Ishikawa (cell line): ENCODE measurements around the gene TP53.

Experiments used
- CEBPB ChIP-seq: IDR thresholded peaks from 2 replicates; pipeline ENCODE4 v1.6.1; 2012
- CREB1 ChIP-seq: IDR thresholded peaks from 2 replicates; pipeline ENCODE4 v1.6.1; 2012; ENCODE audit warnings: low read depth
- EGR1 ChIP-seq: IDR thresholded peaks from 2 replicates; pipeline ENCODE4 v1.6.1; 2012
- EP300 ChIP-seq: IDR thresholded peaks from 2 replicates; pipeline ENCODE4 v1.6.1; 2012; ENCODE audit warnings: borderline replicate concordance
- FOXM1 ChIP-seq: IDR thresholded peaks from 2 replicates; pipeline ENCODE4 v1.6.1; 2012; ENCODE audit warnings: low read depth, borderline replicate concordance
- NFIC ChIP-seq: IDR thresholded peaks from 2 replicates; pipeline ENCODE4 v1.6.1; 2012
- RAD21 ChIP-seq: IDR thresholded peaks from 2 replicates; pipeline ENCODE4 v1.6.1; 2012; ENCODE audit warnings: low read depth
- REST ChIP-seq: IDR thresholded peaks from 2 replicates; pipeline ENCODE4 v1.6.1; 2012; ENCODE audit warnings: low read depth, mild to moderate bottlenecking
- TAF1 ChIP-seq: IDR thresholded peaks from 2 replicates; pipeline ENCODE4 v1.6.1; 2012; ENCODE audit warnings: low read depth, mild to moderate bottlenecking
- TCF12 ChIP-seq: IDR thresholded peaks from 2 replicates; pipeline ENCODE4 v1.6.1; 2012; ENCODE audit warnings: low read depth
- TEAD4 ChIP-seq: IDR thresholded peaks from 2 replicates; pipeline ENCODE4 v1.6.1; 2012
- USF1 ChIP-seq: IDR thresholded peaks from 2 replicates; pipeline ENCODE4 v1.6.1; 2012
- YY1 ChIP-seq: IDR thresholded peaks from 2 replicates; pipeline ENCODE4 v1.6.1; 2012; ENCODE audit warnings: low read depth
- ZBTB7A ChIP-seq: IDR thresholded peaks from 2 replicates; pipeline ENCODE4 v1.6.1; 2012; ENCODE audit warnings: low read depth
- TF ChIP-seq, protein P1 (sequence below): IDR thresholded peaks from 2 replicates; pipeline ENCODE4 v1.6.1; 2012

Gene TP53

DNA sequence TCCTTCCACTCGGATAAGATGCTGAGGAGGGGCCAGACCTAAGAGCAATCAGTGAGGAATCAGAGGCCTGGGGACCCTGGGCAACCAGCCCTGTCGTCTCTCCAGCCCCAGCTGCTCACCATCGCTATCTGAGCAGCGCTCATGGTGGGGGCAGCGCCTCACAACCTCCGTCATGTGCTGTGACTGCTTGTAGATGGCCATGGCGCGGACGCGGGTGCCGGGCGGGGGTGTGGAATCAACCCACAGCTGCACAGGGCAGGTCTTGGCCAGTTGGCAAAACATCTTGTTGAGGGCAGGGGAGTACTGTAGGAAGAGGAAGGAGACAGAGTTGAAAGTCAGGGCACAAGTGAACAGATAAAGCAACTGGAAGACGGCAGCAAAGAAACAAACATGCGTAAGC lies 12.4 kb downstream of the TP53 start:
- TF ChIP-seq, protein P1, sequence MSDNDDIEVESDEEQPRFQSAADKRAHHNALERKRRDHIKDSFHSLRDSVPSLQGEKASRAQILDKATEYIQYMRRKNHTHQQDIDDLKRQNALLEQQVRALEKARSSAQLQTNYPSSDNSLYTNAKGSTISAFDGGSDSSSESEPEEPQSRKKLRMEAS, result no peak
- TF ChIP-seq NFIC (no peak), RAD21 (no peak), TAF1 (no peak), FOXM1 (no peak), TCF12 (no peak), EGR1 (no peak)

- TF ChIP-seq FOXM1, result no peak
- no peak for TF ChIP-seq ZBTB7A
- TF ChIP-seq NFIC, result no peak
- peak; percentile 59 for TF ChIP-seq RAD21
Measured at GRCh38 chr17:7673239-7673638, 14.1 kb downstream of the TP53 start.

- TF ChIP-seq YY1 (no peak), NFIC (no peak), TAF1 (no peak), CEBPB (no peak), TCF12 (no peak), USF1 (no peak), FOXM1 (no peak), RAD21 (no peak), CREB1 (no peak), REST (no peak)
Measured at GRCh38 chr17:7668482-7668881, 18.8 kb downstream of the TP53 start.

DNA sequence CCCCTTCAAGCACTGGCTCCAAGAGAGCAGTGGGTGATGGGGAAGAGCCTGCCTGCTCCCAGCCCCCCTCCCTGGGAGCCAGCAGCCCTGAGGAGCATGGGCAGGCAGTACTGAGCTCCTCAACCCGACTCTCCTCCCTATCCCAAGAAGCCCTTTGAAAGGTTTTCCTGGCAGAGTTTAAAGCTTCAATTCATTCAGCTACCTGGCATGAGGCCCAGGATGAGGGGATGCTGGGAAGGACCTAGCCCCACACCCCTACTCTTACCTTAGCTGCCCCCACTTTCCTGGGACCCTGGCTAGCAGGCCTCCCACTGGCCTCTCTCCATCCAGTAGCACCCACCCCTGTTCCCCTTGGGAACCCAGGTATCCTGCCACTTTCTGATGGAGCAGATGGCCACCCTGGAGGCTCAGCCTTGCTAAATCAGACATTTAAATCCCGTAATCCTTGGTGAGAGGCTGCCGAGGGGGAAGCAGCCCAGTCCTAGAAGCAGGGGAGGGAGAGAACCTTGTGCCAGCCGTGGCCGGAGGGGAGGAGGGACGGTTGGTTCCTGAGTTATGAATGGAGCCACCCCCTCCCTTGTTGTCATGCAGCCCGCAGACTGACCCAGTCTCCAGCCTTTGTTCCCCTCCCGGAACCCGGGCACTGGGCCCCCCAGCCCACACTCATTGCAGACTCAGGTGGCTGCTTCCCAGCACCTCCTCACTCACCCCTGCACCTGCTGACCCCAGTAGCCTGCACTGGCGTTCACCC lies 19.5 kb downstream of the TP53 start:
- TF ChIP-seq USF1 (no peak), TEAD4 (no peak), TCF12 (no peak), TAF1 (no peak), FOXM1 (no peak), YY1 (no peak), EP300 (no peak), CEBPB (no peak), NFIC (no peak), CREB1 (no peak), REST (no peak), RAD21 (no peak), EGR1 (no peak), ZBTB7A (no peak)
- TF ChIP-seq, protein P1, result no peak

GRCh38 chr17:7656958-7657609 lies 30.2 kb downstream of the TP53 start:
- TF ChIP-seq TEAD4, result no peak
- TF ChIP-seq TAF1, result no peak

DNA sequence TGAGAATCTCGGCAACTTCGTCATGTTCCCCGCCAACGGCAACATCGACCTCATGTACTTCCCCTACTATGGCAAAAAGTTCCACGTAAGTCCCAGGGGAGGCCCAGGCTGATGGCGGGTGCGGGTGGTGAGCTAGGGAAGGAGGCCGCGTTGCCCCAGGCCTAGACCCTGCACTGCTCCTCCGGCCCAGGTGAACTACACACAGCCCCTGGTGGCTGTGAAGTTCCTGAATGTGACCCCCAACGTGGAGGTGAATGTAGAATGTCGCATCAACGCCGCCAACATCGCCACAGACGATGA lies 31.8 kb downstream of the TP53 start:
- TF ChIP-seq RAD21 (no peak), TAF1 (no peak), FOXM1 (no peak), TCF12 (no peak), CREB1 (no peak), TEAD4 (no peak), EP300 (no peak), ZBTB7A (no peak), USF1 (no peak), YY1 (no peak), REST (no peak), CEBPB (no peak), NFIC (no peak), EGR1 (no peak)
- TF ChIP-seq, protein P1, result no peak
